BJ (cell line): ENCODE data around the gene UGT1A3. TPM values are rescaled to one million over a fixed set of nuclear protein-coding genes. Genes with fewer than 3 reads are reported as not detected.

Experiments used
- CTCF ChIA-PET: fragments of 350-600 bp; formaldehyde crosslinking; extraction: SDS; loops from one replicate; lab custom pipeline; 2021; ENCODE audit warnings: antibody characterized with exemption, inconsistent platforms; lab: Yijun Ruan, JAX
- POLR2A ChIA-PET: fragments of 300-600 bp; sonication (Branson Sonifier 250); formaldehyde crosslinking; extraction: SDS; loops from one replicate; lab custom pipeline; 2021; ENCODE audit warnings: antibody characterized with exemption; lab: Charles Lee
- DNase-seq: peaks from one replicate; pipeline ENCODE4 v3.0.0-alpha.2; 2011; ENCODE audit warnings: low read depth
- H3K27me3 ChIP-seq: 2 replicates; pipeline ENCODE4 v1.6.0; 2011; ENCODE audit warnings: low read length; ENCODE audit not compliant: control insufficient read depth, insufficient read depth
- H3K36me3 ChIP-seq: 2 replicates; pipeline ENCODE4 v1.5.1; 2011; ENCODE audit warnings: low read length; ENCODE audit not compliant: control insufficient read depth, insufficient read depth
- H3K4me3 ChIP-seq: 2 replicates; pipeline ENCODE4 v1.5.1; 2011; ENCODE audit warnings: low read depth, mild to moderate bottlenecking, control low read depth, low read length
- polyA plus RNA-seq: library from polyadenylated mRNA; depleted of rRNA; stranded (reverse); fragments of >200 nt; gene quantifications from 2 replicates; pipeline ENCODE4 v1.2.3, GENCODE V29; 2011
- TF ChIP-seq, protein P1 (sequence below): IDR thresholded peaks from 2 replicates; pipeline ENCODE4 v1.5.1; 2011; ENCODE audit warnings: low read depth, mild to moderate bottlenecking, control low read depth, inconsistent platforms, low read length, moderate library complexity; ENCODE audit not compliant: insufficient read depth

Gene UGT1A3
- polyA plus RNA-seq, 1 experiment, result not detected

DNA sequence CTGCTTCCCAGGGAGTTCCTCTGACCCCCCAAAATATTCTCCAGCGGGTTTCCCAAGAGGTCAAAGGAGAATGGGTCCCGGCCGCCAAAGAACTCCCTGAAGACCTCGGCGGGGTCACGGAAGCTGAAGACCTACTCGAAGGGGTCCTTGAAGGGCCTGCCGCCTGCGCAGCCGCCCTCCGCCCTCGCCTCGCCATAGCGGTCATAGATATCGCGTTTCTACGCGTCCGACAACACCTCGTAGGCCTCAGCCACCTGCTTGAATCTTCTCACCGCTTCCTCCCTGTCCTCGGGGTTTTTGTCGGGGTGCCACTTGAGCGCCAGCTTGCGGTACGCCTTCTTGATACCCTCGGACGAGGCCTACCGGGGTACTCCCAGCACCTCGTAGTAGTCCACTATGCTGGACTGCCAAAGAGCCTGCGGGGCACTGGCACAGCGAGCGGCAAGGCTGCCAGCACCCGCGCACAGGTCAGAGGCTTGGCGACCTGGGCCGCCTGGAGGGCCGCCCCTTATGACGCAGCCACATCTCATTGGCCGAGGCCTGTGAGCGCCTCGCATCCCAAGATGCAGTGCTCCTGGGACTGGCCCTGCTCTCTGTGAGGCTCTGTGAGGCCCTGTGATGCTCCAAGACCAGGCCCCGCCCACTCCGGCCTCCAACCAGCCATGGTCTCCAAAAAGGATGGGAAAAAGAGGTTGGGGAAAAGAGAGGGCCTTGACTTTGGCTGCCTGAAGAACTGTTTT, 26.2 kb downstream of the UGT1A3 start:
- ChIA-PET POLR2A (no interaction called here), CTCF (no interaction called here)
- no peak for DNase-seq
- Histone ChIP-seq H3K27me3 (no peaks in the 10 kb centered on the region; the same call in 1 of the 2 replicates), H3K4me3 (no peak overlapping the region), H3K36me3 (no peaks in the 10 kb centered on the region)
- TF ChIP-seq, protein P1, sequence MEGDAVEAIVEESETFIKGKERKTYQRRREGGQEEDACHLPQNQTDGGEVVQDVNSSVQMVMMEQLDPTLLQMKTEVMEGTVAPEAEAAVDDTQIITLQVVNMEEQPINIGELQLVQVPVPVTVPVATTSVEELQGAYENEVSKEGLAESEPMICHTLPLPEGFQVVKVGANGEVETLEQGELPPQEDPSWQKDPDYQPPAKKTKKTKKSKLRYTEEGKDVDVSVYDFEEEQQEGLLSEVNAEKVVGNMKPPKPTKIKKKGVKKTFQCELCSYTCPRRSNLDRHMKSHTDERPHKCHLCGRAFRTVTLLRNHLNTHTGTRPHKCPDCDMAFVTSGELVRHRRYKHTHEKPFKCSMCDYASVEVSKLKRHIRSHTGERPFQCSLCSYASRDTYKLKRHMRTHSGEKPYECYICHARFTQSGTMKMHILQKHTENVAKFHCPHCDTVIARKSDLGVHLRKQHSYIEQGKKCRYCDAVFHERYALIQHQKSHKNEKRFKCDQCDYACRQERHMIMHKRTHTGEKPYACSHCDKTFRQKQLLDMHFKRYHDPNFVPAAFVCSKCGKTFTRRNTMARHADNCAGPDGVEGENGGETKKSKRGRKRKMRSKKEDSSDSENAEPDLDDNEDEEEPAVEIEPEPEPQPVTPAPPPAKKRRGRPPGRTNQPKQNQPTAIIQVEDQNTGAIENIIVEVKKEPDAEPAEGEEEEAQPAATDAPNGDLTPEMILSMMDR, result no peak

DNA sequence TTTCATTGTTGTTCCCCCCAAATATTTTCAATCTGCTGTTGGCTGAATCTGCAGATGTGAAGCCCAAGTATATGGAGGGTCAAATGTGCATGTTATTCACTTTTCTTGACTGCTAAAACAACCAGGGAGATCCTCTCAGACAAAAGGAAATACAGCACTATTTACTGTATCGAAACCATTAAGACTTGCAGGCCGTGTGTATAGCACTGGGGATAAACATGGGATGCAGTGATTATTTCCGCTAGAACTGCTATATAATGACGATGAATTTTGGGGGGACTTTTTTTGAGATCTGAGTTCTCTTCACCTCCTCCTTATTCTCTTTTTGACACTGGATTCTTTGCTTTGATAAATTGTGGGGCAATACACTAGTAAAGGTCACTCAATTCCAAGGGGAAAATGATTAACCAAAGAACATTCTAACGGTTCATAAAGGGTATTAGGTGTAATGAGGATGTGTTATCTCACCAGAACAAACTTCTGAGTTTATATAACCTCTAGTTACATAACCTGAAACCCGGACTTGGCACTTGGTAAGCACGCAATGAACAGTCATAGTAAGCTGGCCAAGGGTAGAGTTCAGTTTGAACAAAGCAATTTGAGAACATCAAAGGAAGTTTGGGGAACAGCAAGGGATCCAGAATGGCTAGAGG, 27.7 kb downstream of the UGT1A3 start:
- no peak for DNase-seq
- no peak overlapping the region for H3K4me3 ChIP-seq
- no peaks in the 10 kb centered on the region; the same call in 1 of the 2 replicates for H3K27me3 ChIP-seq
- CTCF ChIA-PET, result no interaction called here
- H3K36me3 ChIP-seq, result no peaks in the 10 kb centered on the region
- TF ChIP-seq, protein P1, result no peak
- POLR2A ChIA-PET, result no interaction called here

DNA sequence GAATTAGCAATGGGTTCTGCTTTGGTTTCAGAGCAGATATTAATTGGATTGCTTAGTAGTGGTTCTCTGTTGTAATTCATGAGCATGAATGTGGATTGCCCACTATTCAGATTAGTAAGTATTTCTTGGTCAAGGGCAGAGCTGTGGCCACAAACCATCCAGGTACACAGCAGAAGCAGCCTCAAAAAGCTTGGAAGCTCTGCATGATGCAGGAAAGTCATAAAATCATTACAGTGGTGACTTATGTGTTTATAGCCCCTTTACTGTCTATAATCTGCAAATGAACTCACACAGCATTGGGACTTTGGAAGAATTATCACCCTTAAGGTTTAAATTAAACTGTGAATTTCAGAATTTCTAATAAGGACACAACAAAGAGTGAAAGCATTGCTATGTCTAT, 29.3 kb downstream of the UGT1A3 start:
- DNase-seq, result no peak
- Histone ChIP-seq H3K36me3 (no peaks in the 10 kb centered on the region), H3K4me3 (no peak overlapping the region), H3K27me3 (no peaks in the 10 kb centered on the region; the same call in 1 of the 2 replicates)
- ChIA-PET POLR2A (no interaction called here), CTCF (no interaction called here)
- TF ChIP-seq, protein P1, result no peak

DNA sequence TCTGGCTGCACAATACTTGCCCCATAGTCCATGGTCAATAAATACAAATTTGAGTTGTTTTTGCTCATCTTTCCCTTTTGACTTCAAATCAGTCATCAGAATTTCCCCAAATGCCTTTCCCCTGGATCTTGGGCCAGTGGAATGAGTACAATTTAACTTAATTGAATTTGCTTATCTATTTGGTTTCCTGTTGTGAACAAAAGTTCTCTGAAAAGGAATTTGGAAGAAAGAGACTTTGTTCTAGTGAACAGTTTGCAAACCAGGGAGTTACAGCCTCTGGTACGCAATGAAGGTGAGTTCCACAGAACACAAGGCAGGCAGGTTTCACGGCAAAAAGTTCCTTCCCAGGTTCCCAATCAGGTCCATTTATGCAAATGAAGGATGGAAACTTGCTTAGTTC, 30.0 kb downstream of the UGT1A3 start:
- H3K4me3 ChIP-seq, result no peak overlapping the region
- no peaks in the 10 kb centered on the region; the same call in 1 of the 2 replicates for H3K27me3 ChIP-seq
- ChIA-PET POLR2A (no interaction called here), CTCF (no interaction called here)
- TF ChIP-seq, protein P1, result no peak
- no peaks in the 10 kb centered on the region for H3K36me3 ChIP-seq
- DNase-seq, result no peak

DNA sequence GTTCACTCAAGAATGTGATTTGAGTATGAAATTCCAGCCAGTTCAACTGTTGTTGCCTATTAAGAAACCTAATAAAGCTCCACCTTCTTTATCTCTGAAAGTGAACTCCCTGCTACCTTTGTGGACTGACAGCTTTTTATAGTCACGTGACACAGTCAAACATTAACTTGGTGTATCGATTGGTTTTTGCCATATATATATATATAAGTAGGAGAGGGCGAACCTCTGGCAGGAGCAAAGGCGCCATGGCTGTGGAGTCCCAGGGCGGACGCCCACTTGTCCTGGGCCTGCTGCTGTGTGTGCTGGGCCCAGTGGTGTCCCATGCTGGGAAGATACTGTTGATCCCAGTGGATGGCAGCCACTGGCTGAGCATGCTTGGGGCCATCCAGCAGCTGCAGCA, 31.2 kb downstream of the UGT1A3 start, which contains the start of gene UGT1A1:
TSS of gene UGT1A1 (plus strand) at position 228 of the 400 bp plus-strand sequence. CDS start at position 246, 18 bp downstream.
- Histone ChIP-seq H3K27me3 (no peaks in the 10 kb centered on the region; the same call in 1 of the 2 replicates), H3K36me3 (no peaks in the 10 kb centered on the region), H3K4me3 (no peak within 1 kb of the TSS)
- no peak for DNase-seq
- TF ChIP-seq, protein P1, result no peak
- ChIA-PET CTCF (no interaction called here), POLR2A (no interaction called here)
